Activated CD8-positive, alpha-beta memory T cell treated with anti-CD3 and anti-CD28 coated beads, Interleukin-2, amount 50 U/mL, for 24 hours (primary cell): Measurements from ENCODE around the gene SMOC2.

Source experiments
- DNase-seq: peaks from one replicate; pipeline ENCODE4 v3.0.0-alpha.2; 2020; ENCODE audit errors: extremely low read depth

The SMOC2 gene

GRCh38 chr6:168516944-168517741 lies 76.2 kb downstream of the SMOC2 start:
- no peak for DNase-seq

GRCh38 chr6:168517742-168518347 lies 76.9 kb downstream of the SMOC2 start:
- no peak for DNase-seq

GRCh38 chr6:168518348-168518745 lies 77.4 kb downstream of the SMOC2 start:
- no peak for DNase-seq

- no peak for DNase-seq
Measured at GRCh38 chr6:168518867-168519266, 77.9 kb downstream of the SMOC2 start.

GRCh38 chr6:168520233-168520632 lies 79.2 kb downstream of the SMOC2 start:
- DNase-seq: no peak

GRCh38 chr6:168524571-168525001 lies 83.6 kb downstream of the SMOC2 start:
- DNase-seq: no peak

GRCh38 chr6:168525114-168525513 lies 84.1 kb downstream of the SMOC2 start:
- no peak for DNase-seq

- DNase-seq: no peak
Measured at GRCh38 chr6:168525926-168526630, 85.1 kb downstream of the SMOC2 start.

GRCh38 chr6:168526841-168527281 lies 85.9 kb downstream of the SMOC2 start:
- DNase-seq: no peak

- DNase-seq: no peak
Measured at GRCh38 chr6:168527451-168528210, 86.6 kb downstream of the SMOC2 start.

- DNase-seq: no peak
Measured at GRCh38 chr6:168528474-168529095, 87.6 kb downstream of the SMOC2 start.

- no peak for DNase-seq
Measured at GRCh38 chr6:168529214-168529613, 88.2 kb downstream of the SMOC2 start.

- no peak for DNase-seq
Measured at GRCh38 chr6:168530653-168531071, 89.7 kb downstream of the SMOC2 start.

GRCh38 chr6:168532070-168532469 lies 91.1 kb downstream of the SMOC2 start:
- DNase-seq: no peak

- DNase-seq: no peak
Measured at GRCh38 chr6:168533414-168533813, 92.4 kb downstream of the SMOC2 start.

GRCh38 chr6:168534265-168534664 lies 93.3 kb downstream of the SMOC2 start:
- no peak for DNase-seq

- DNase-seq: no peak
Measured at GRCh38 chr6:168535711-168536110, 94.7 kb downstream of the SMOC2 start.

GRCh38 chr6:168536196-168536595 lies 95.2 kb downstream of the SMOC2 start:
- DNase-seq: no peak

- no peak for DNase-seq
Measured at GRCh38 chr6:168536665-168537539, 95.9 kb downstream of the SMOC2 start.

- DNase-seq: no peak
Measured at GRCh38 chr6:168537540-168537884, 96.5 kb downstream of the SMOC2 start.
